ENCODE measurements around the gene CTNND1.
A peak's percentile ranks its signal among the peaks of the same experiment; 100 is the strongest.

CTNND1 gene

DNA sequence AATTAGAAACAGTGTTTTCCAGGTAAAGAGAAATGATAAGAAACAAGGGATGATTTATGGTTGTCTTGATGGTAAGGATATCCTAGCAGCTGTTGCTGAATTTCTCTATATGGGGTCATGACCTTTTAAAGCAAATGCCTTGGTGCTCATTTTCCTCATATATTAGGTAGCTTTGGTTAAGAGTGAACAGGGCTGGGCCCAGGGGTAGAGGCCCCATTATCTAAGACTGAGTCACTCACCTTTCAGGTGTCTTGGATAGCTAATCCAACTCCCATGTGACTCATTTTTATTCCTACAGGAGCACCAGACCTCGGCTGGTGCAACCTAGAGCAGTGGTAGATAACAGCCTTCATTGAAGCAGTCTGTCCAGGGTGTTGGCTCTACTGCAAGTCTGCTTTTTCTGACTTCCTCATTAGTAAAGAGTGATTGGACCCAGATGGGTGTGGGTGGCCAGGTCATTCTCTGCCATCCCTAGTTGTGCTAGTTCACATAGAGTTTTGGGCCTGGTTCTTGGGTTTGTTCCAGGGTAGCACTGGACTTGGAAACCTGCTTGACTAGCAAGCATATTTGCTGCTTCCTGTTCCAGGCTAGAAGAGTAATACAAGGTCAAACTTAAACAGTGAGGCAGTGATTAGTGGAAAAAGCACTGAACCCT lies 37.4 kb downstream of the CTNND1 start:
- TF ChIP-seq, protein P1, sequence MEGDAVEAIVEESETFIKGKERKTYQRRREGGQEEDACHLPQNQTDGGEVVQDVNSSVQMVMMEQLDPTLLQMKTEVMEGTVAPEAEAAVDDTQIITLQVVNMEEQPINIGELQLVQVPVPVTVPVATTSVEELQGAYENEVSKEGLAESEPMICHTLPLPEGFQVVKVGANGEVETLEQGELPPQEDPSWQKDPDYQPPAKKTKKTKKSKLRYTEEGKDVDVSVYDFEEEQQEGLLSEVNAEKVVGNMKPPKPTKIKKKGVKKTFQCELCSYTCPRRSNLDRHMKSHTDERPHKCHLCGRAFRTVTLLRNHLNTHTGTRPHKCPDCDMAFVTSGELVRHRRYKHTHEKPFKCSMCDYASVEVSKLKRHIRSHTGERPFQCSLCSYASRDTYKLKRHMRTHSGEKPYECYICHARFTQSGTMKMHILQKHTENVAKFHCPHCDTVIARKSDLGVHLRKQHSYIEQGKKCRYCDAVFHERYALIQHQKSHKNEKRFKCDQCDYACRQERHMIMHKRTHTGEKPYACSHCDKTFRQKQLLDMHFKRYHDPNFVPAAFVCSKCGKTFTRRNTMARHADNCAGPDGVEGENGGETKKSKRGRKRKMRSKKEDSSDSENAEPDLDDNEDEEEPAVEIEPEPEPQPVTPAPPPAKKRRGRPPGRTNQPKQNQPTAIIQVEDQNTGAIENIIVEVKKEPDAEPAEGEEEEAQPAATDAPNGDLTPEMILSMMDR (IDR thresholded peaks at IDR 0.05; ENCODE audit: low read depth, low read length, missing control alignments): no peak
- no peak overlapping the region for H3K4me3 ChIP-seq (replicated peaks; ENCODE audit: low read depth, low read length)
- peak; percentile 56 for DNase-seq (ENCODE audit: extremely low read depth, low read depth)

DNA sequence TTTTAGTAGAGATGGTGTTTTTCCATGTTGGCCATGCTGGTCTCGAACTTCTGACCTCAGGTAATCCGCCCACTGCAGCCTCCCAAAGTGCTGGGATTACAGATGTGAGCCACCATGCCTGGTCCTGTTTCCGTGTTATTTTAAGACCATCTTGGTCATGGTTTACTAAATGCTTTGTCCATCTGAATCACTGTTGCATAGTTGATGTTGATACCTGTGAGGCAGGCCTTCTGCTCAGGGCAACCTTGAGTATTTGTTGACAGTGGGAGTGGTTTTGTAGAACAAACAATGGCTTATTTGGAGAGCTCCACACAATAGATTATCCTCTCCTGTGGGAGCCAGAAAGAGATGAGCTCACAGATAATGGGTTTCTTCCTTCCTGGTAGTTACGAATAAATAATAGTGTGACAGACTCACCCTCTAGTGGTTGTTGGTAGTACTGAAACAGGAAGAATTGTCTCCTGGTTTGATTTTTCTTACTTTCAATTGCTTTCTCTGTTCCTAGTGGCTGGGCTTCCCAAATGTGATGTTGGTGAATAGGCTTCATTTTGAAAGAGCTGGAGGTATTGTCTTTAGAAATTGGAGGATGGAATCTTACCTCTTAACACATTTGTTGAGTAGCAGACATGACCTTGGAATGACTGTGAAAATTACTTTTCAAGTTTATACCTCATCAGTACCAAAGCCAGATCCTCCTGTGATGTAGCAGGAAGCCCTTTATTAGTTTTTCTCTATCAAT lies 39.0 kb downstream of the CTNND1 start:
- no peak overlapping the region for H3K4me3 ChIP-seq (replicated peaks; ENCODE audit: low read depth, low read length)
- TF ChIP-seq, protein P1 (IDR thresholded peaks at IDR 0.05; ENCODE audit: low read depth, low read length, missing control alignments): peak; percentile 65
- DNase-seq (ENCODE audit: extremely low read depth, low read depth): peak; percentile 62

DNA sequence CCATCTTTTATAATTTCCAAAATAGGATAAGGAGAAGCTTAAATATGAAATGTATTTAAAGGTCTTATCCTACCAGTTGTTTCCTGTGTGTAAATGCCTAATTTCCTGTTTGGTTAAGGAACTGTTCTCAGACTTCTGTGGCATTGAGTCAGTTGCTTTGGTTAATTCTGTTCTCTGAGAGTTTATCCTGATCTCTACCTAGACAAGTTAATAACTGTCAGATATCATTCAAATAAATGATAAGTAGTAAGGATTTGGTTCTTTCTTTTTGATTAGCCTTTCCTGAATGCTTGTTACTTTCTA lies 39.5 kb downstream of the CTNND1 start:
- H3K4me3 ChIP-seq (replicated peaks; ENCODE audit: low read depth, low read length): no peak overlapping the region
- no peak for DNase-seq (ENCODE audit: extremely low read depth, low read depth)
- TF ChIP-seq, protein P1 (IDR thresholded peaks at IDR 0.05; ENCODE audit: low read depth, low read length, missing control alignments): no peak

DNA sequence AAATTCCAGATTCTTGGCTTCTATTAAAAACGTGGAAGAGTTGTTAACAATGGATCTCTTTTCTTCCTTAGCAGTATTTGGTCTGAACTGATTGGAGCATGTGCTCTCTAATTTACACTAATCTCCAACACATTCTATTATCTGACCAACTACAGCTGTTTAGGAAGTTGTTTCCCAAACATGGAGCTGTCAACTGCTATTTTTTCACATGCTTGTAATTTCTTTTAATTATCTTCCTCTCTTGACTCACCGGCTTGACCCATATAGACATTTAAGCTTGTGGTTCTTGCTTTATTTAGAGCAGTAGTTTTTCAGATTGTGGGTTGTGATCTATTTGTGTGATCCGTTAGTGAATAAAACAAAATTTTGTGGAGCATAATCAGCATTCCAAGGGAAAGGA lies 40.8 kb downstream of the CTNND1 start:
- no peak for DNase-seq (ENCODE audit: extremely low read depth, low read depth)
- no peak overlapping the region for H3K4me3 ChIP-seq (replicated peaks; ENCODE audit: low read depth, low read length)
- TF ChIP-seq, protein P1 (IDR thresholded peaks at IDR 0.05; ENCODE audit: low read depth, low read length, missing control alignments): no peak

DNA sequence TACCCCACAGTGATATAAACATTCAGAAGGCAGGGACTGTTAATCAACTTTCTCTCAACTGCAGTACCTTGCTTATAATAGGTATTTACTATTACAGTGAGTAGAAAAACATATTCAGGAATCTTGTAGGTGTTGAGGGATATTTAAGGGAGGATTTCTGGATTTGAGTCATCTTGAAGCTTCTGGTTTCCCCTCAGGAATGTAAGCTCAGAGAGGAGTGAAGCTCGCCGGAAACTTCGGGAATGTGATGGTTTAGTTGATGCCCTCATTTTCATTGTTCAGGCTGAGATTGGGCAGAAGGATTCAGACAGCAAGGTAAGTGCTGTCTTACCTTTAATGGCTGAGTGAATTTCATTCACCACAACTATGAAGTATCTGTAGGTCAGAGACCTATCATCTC lies 42.9 kb downstream of the CTNND1 start:
- no peak for DNase-seq (ENCODE audit: extremely low read depth, low read depth)
- no peak overlapping the region for H3K4me3 ChIP-seq (replicated peaks; ENCODE audit: low read depth, low read length)
- TF ChIP-seq, protein P1 (IDR thresholded peaks at IDR 0.05; ENCODE audit: low read depth, low read length, missing control alignments): no peak

DNA sequence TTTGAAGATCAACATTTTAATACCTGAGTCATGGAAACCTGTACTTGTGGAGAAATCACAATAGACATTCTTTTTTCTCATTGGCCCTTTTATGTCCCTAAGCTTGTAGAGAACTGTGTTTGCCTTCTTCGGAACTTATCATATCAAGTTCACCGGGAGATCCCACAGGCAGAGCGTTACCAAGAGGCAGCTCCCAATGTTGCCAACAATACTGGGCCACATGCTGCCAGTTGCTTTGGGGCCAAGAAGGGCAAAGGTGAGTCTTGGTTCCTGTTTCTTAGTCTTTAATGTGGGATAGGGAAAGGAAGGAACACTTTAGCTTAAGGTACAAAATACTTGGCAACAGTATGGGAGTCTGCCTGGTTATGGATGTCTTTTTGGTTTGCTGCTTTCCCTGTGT lies 44.2 kb downstream of the CTNND1 start:
- TF ChIP-seq, protein P1 (IDR thresholded peaks at IDR 0.05; ENCODE audit: low read depth, low read length, missing control alignments): no peak
- no peak for DNase-seq (ENCODE audit: extremely low read depth, low read depth)
- H3K4me3 ChIP-seq (replicated peaks; ENCODE audit: low read depth, low read length): no peak overlapping the region
